OCI-LY7 (cell line): ENCODE results near the gene RPS6KA3. TPM values are rescaled to one million over a fixed set of nuclear protein-coding genes. Genes with fewer than 3 reads are reported as not detected.
A peak's percentile ranks its signal among the peaks of the same experiment; 100 is the strongest.

Experiments
- BruUV-seq: library from RNA; stranded (reverse); fragments of 400-500 nt; replicated peaks from 2 replicates; lab custom pipeline; 2021; lab: Mats Ljungman, UMichigan
- CTCF ChIA-PET: fragments of 300-600 bp; sonication (Branson Sonifier 250); formaldehyde crosslinking; loops from one replicate; lab custom pipeline; 2022; ENCODE audit warnings: antibody characterized with exemption; ENCODE audit not compliant: unreplicated experiment; lab: Charles Lee
- POLR2A ChIA-PET: fragments of 300-600 bp; sonication (Branson Sonifier 250); formaldehyde crosslinking; loops from one replicate; lab custom pipeline; 2022; ENCODE audit warnings: antibody characterized with exemption; lab: Charles Lee
- DNase-seq: peaks from one replicate; pipeline ENCODE4 v3.0.0-alpha.2; 2015; ENCODE audit warnings: low spot score
- H2AFZ ChIP-seq: fragments of 200-600 bp; sonication (generic), shearing (Covaris generic); 2 replicates; pipeline ENCODE4 v1.6.1; 2014; ENCODE audit warnings: mild to moderate bottlenecking, antibody characterized with exemption, low read length, moderate library complexity
- H3K27ac ChIP-seq: fragments of 200-600 bp; sonication (generic); 2 replicates; pipeline ENCODE4 v1.5.1; 2014; ENCODE audit warnings: mixed run types, low read depth, mild to moderate bottlenecking, moderate library complexity, low read length, inconsistent platforms; ENCODE audit not compliant: poor library complexity, severe bottlenecking
- H3K36me3 ChIP-seq: fragments of 200-600 bp; sonication (generic); 2 replicates; pipeline ENCODE4 v1.6.1; 2014; ENCODE audit warnings: mild to moderate bottlenecking, antibody characterized with exemption, low read length, moderate library complexity, mixed read lengths; ENCODE audit not compliant: insufficient read depth
- H3K4me1 ChIP-seq: fragments of 200-600 bp; sonication (generic); 2 replicates; pipeline ENCODE4 v1.5.1; 2014; ENCODE audit warnings: mild to moderate bottlenecking, low read length; ENCODE audit not compliant: insufficient read depth, poor library complexity, severe bottlenecking
- H3K4me2 ChIP-seq: fragments of 200-600 bp; sonication (generic); 2 replicates; pipeline ENCODE4 v1.6.1; 2014; ENCODE audit warnings: mild to moderate bottlenecking, low read length
- H3K4me3 ChIP-seq: fragments of 200-600 bp; sonication (generic); 2 replicates; pipeline ENCODE4 v1.5.1; 2014; ENCODE audit warnings: mild to moderate bottlenecking, low read depth, low read length; ENCODE audit not compliant: poor library complexity, severe bottlenecking
- H3K79me2 ChIP-seq: fragments of 200-600 bp; sonication (generic); 2 replicates; pipeline ENCODE4 v1.6.1; 2016; ENCODE audit warnings: low read depth, mild to moderate bottlenecking, low read length, moderate library complexity, mixed read lengths; ENCODE audit not compliant: insufficient read depth
- H3K9me2 ChIP-seq: fragments of 200-600 bp; sonication (generic); 2 replicates; pipeline ENCODE4 v1.6.1; 2016; ENCODE audit warnings: mild to moderate bottlenecking, low read length, mixed read lengths; ENCODE audit not compliant: insufficient read depth
- H3K9me3 ChIP-seq: fragments of 200-600 bp; sonication (generic); 2 replicates; pipeline ENCODE4 v1.6.1; 2014; ENCODE audit warnings: mild to moderate bottlenecking, mixed run types, low read length, mixed read lengths
- H4K20me1 ChIP-seq: fragments of 200-600 bp; sonication (generic); 2 replicates; pipeline ENCODE4 v1.6.1; 2014; ENCODE audit warnings: mild to moderate bottlenecking, antibody characterized with exemption, low read length, moderate library complexity, mixed read lengths; ENCODE audit not compliant: insufficient read depth
- CTCF ChIP-seq: fragments of 200-600 bp; sonication (generic); conservative IDR thresholded peaks from 2 replicates; pipeline ENCODE4 v1.5.1; 2014; ENCODE audit warnings: mild to moderate bottlenecking, antibody characterized with exemption, low read length, moderate library complexity, mixed read lengths
- EZH2phosphoT487 ChIP-seq: fragments of 200-600 bp; sonication (generic); IDR thresholded peaks from 2 replicates; pipeline ENCODE4 v1.6.1; 2018; ENCODE audit warnings: low read depth, borderline replicate concordance, mild to moderate bottlenecking, mixed run types, antibody characterized with exemption, low read length, moderate library complexity, mixed read lengths
- intact Hi-C: fragments of 100-400 bp; cut with micrococcal nuclease; formaldehyde crosslinking; loops from one replicate; pipeline ENCODE4 v1.10.0; 2022; ENCODE audit not compliant: unreplicated experiment
- total RNA-seq, 2 experiments: library from RNA; depleted of rRNA in 1 of 2; stranded (reverse); fragments of >200 nt in 1 of 2; shearing (Covaris generic) in 1 of 2; gene quantifications; 2 replicates each; pipeline ENCODE4 v1.2.3, GENCODE V29; 2014 to 2022

RPS6KA3 gene
- total RNA-seq, 2 experiments from 2014 or later = 21.6 to 35.4 TPM

- DNase-seq = peak; percentile 95
- Histone ChIP-seq H3K36me3 (peaks cover 44% of the 10 kb centered on the region), H3K9me2 (no peaks in the 10 kb centered on the region), H3K4me1 (peaks cover 13% of the 10 kb centered on the region), H3K4me2 (peak within 1 kb of the TSS; percentile 76), H3K27ac (peak within 1 kb of the TSS; percentile 51), H3K79me2 (peaks cover 38% of the 10 kb centered on the region), H3K9me3 (no peaks in the 10 kb centered on the region), H2AFZ (peak within 1 kb of the TSS; percentile 67; the same call in 1 of the 2 replicates), H4K20me1 (peaks cover 18% of the 10 kb centered on the region), H3K4me3 (peak within 1 kb of the TSS; percentile 100)
- ChIA-PET CTCF (no interaction called here), POLR2A (interaction anchor here (0.5 to 0.9 kb wide), 3 partner anchors 10 to 505 kb away, joined by 3 to 4 read pairs (median 3); no protein-coding TSS in a partner anchor)
- intact Hi-C loops = loop anchor here (5.0 kb wide), 2 partner anchors 126 to 296 kb away; partner anchors contain the start of gene RPS6KA3
- no peak for TF ChIP-seq EZH2phosphoT487
- TF ChIP-seq CTCF = no peak
- BruUV-seq = no TSS peak
These were observed 125.2 kb downstream of the RPS6KA3 start, which contains the start of gene EIF1AX for GRCh38 chrX:20141281-20142220. EIF1AX (minus strand) TSS chrX:20141838; CDS start chrX:20141640, 198 bp downstream.

- H4K20me1 ChIP-seq = peaks cover 18% of the 10 kb centered on the region
- ChIA-PET POLR2A (interaction anchor here (0.9 kb wide), 1 partner anchor 8 kb away, joined by 4 read pairs; no protein-coding TSS in a partner anchor), CTCF (no interaction called here)
- H3K9me2 ChIP-seq = no peaks in the 10 kb centered on the region
- BruUV-seq = no TSS peak
- no peaks in the 10 kb centered on the region for H3K9me3 ChIP-seq
- H3K4me1 ChIP-seq = peaks cover 13% of the 10 kb centered on the region
- peaks cover 55% of the 10 kb centered on the region for H3K36me3 ChIP-seq
- H3K27ac ChIP-seq = no peak overlapping the region
- peak; percentile 26 for DNase-seq
- H3K79me2 ChIP-seq = peaks cover 42% of the 10 kb centered on the region
- H3K4me2 ChIP-seq = peak overlapping the region; percentile 76
- peak overlapping the region; percentile 100 for H3K4me3 ChIP-seq
- intact Hi-C loops = loop anchor here (5.0 kb wide), 2 partner anchors 127 to 297 kb away; partner anchors contain the start of gene RPS6KA3
- no peak overlapping the region for H2AFZ ChIP-seq
- no peak for TF ChIP-seq EZH2phosphoT487
- no peak for TF ChIP-seq CTCF
These were observed 126.3 kb downstream of the RPS6KA3 start for GRCh38 chrX:20140420-20140819.
